ENCODE results near the gene COBL.
"Not testable (repeated sequence)": the region's sequence is repeated elsewhere in the genome, so short reads cannot be mapped to it uniquely, and the experiment has no call there.

Gene COBL

GRCh38 chr7:51228386-51228958, 88.1 kb downstream of the COBL start:
- DNase-seq: no peak

DNA sequence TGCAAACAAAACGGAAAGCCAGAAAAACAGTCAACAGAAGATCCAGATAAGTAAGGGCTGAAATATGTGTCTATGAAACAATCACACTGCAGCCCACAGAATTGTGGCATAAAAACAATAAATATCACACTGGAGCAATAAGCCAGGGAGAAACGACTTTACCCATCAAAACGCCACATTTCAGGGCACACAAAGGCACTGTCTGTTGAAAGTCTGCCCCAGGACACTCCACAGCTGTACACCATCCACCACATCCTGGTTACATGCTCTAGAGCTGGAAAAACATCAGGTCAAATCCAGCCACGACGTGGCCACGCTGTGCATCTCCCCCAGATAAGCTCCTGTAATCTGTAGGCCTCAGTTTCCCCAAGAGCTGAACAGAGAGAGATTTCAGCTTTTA, 88.7 kb downstream of the COBL start:
- no peak for DNase-seq

GRCh38 chr7:51226916-51227535, 89.6 kb downstream of the COBL start:
- DNase-seq: no peak

DNA sequence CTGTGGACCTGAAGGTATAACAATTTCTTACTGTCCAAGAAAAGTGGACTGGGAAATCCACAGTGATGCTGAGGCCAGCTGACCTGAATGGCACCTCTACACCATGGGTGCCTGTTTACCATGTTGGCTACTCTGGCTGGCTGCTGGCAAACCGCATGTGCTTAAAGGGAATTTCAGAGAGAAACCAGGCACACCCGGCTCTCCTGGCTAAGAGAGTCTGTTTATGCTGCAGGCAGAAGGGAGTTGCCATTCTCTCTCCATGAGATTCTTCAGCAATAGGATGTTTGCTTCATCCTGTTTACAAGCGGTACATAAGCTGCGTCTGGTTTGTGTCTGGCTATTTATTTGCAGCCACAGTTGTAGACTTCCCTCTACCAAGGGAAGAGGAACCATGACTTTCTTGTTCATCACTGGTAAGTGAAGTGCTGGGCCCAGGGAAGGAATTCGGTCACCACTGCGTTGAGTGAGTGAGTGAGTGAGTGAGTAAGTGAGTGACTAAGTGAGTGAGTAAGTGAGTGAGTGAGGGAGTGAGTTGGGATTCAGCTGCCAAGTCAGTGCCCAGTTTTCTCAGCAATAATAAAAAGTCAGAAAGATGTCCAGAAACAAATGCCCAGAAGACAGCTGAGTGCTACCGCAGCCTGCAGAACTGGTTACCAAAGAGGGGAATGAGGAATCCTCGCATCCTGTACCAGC, 90.4 kb downstream of the COBL start:
- no peak for DNase-seq

- DNase-seq: no peak
These were observed 91.6 kb downstream of the COBL start for GRCh38 chr7:51224811-51225595.

DNA sequence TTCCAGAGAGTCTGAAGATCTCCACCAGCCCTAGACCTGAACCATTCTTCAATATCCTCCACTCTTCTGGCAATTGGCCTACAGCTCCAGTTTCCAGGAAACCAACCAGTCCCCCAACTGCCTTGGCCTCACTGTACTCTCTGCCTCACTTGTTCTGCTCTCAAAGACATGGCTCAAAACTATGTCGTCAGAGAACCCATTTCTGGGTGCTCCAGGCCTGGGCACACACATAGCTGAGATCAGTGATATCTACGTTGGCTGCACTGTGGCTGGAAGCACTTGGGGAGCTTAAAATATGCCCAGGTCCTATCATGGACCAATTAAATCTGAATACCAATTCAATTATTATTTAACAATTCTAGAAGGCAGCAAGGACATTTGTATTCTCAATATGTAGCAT, 93.1 kb downstream of the COBL start:
- DNase-seq: no peak

DNA sequence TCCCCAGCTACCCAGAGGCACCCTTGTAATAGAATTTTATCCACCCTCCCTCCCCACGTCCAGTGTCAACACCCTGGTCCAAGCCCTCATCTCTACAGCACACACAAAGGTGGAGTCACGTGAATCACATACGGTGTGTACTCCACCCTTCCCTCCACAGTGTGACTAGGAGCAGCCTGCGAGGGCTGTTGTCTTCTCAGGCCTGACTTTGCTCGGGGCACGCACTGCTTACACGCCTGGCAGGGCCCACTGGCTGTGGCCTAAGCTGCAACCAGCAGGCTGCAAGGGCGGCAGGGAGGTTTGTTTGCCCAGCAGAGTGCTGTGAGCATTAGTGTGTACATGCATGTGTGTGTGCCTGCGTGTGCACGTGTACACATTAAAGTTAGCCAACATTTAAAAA, 93.7 kb downstream of the COBL start:
- DNase-seq: no peak

DNA sequence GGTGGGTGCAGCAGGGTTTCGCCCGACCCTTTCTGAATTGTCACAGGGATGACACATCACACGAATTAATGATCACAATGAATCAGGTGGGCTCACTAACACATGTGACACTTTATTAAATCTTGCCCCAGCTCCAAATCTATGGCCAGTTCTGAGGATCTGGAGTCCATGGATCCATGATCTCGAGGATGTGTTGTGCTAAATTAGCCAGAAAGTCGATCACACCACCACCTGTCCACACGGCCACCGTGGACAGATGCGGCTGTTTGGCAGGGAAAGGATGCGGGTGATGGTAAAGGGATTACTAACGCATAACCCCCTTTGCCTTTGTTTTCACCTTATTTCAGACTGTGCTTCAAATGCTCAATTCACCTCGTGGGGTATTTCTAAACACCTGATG, 96.4 kb downstream of the COBL start:
- no peak for DNase-seq

DNA sequence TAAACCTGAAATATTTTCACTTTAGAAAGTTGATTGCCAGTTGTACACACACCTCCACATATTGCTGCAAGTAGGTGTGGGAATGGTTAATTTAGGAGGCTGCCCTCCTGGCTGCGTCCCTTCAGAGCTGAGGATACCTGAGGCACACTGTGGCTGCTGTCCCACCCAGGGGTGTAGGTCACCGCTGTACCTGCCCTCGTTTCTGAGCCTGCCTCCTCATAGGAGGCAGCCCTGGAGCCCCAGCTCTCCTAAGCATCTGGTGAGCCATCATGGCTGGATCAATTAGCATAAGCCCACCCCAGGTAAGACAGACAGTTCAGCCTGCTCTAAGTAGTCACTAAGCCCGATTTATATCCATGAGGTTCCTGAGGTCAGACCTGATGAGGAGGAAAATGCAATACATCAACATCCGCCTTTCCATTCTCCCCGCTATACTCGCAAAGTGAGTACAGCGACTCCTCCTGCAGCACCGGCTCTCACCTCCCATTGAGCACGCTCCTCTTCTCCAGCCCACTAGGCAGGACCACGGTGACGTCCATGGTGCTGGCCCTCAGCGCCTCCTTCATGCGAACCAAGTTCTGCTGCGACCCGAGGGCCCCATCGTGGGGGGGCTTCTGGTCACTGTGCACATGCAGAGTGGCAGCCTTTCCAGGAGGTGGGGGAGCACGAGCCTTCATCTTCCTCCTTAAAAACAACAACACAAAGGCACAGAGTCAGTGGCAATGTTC, 97.2 kb downstream of the COBL start:
- no peak for DNase-seq

GRCh38 chr7:51217804-51218203, 98.8 kb downstream of the COBL start:
- no peak for DNase-seq

DNA sequence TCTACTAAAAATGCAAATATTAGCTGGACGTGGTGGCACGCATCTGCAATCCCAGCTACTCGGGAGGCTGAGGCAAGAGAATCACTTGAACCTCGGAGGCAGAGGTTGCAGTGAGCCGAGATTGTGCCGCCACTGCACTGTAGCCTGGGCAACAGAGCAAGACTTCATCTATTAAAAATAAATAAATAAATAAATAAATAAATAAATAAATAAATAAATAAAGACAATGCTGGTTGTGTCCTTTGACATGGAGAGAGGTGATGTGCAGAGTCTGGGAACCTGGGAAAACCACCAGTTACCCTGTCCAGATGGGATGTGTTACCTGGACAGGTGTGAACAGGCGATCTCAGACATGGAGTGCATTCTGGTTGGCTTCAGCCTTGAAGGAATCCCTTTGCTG, 102.5 kb downstream of the COBL start:
- no peak for DNase-seq

GRCh38 chr7:51213618-51214017, 103.0 kb downstream of the COBL start:
- no peak for DNase-seq

GRCh38 chr7:51210766-51211165, 105.8 kb downstream of the COBL start:
- no peak for DNase-seq

DNA sequence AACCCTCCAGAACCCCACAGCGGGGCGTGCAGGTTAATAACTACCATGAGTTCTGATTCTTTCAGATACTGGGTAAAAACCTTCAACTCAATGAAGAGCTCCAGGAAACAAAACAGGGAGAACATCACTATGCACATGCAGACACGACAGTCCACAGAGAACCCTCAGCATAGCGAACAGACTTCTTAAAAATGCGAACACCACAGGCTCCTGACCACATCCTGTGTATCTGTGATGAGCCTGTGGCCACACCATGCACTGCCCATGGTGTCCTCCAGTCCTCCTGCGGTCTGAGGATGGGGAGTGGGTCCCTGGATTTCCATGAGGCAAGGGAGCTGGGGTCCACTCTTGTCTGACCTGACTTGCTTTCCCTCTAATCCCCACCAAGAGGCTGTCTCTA, 107.2 kb downstream of the COBL start:
- no peak for DNase-seq

- DNase-seq: not testable (repeated sequence)
These were observed 108.5 kb downstream of the COBL start for GRCh38 chr7:51208125-51208524.

DNA sequence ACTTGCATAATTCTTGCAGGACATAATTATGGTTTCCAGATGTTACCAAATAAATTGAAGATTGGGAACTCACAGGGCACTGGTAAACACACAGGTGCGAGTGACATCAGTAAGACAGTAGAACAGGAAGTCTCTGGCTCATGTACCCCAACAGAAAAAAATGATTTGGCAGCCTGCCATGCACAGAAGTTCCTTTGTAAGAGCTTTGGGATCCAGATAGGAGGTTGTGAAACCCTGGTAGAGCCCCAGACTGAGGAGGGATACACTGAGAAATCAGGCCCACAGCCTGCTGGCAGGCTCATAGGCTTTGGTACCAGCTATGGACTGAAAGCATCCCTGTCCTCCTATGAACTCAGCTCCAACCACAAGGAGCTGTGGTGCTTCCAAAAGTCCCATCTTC, 118.0 kb downstream of the COBL start:
- DNase-seq: no peak

DNA sequence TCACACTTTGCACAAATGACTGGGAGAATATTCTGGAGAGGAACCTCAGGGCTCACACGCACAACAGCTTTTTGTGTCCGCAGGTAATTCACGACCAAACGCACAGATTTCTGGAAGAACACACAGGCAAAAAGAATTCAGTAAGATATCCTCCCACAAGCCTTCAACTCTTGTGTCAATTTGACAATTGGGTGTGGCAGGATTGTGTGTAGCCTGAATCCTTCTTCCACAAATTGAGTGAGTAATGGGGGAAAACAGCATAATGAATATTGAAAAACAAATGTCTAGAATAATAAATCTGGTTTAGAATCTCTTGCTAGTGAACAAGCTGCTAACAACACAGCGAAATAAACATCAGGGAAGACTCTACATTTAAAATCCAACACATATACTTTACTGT, 125.6 kb downstream of the COBL start:
- no peak for DNase-seq

- no peak for DNase-seq
These were observed 126.8 kb downstream of the COBL start for GRCh38 chr7:51189777-51190176.

DNA sequence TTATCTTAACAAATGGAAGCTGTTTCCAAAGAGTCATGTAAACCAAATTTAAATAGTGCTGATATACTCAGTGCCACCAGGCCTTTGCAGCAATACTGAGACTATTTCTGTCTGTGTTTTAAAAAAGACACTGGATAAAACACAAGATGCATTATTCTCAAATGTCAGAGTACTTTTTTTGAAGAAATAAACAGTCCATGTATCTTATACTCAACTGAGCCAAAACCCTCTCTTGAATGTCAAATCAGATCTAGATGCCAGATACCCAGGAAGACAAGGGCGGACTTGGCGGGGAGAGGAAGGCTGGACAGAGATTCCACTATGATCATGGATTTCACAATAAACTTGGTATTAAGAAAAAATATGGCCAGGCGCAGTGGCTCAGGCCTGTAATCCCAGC, 127.6 kb downstream of the COBL start:
- DNase-seq: no peak

DNA sequence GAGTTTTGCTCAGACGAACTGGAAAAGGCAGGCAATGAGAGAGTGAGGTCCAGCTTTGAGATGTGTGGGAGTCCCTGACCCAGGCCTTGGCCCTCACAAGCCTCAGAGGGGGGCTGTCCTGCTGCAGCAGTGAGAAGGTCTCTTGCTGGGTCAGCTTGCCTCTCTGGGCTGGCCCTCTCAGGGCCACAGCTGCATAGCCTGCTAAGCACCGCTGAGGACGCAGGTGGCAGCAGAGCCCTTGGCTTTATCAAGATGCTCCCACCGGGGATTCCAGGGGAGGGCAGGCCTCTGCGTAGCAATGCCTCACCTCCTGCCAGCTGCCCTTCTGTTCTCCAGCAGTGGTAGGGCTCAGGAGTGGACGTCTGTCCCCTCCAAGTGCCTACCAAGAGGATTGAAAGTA, 128.7 kb downstream of the COBL start:
- DNase-seq: no peak

DNA sequence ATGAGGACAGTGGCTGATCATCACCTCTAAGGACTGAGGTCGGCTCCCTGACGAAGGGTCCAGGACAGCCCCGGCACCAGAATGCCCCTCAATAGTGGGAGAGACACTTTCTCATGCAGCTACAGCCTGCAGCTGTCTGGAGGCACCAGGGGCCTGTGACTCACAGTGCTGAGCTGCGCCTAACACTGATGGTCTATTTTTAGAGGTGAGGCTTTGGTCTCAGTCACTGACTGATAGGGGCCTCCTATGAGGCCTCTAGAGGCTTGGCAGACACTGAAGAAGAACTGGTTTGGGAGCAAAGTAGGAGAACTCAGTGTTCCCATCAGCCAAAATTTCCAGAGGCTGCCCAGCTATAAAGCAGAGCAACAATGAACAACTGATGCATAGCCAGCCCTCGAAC, 130.1 kb downstream of the COBL start:
- no peak for DNase-seq

- no peak for DNase-seq
These were observed 133.9 kb downstream of the COBL start for GRCh38 chr7:51182636-51183166.

- no peak for DNase-seq
These were observed 136.5 kb downstream of the COBL start for GRCh38 chr7:51180092-51180491.

All from fibroblast of skin of right biceps (primary cell).